ENCODE results near the gene SH2D4B.
"Not testable (repeated sequence)": the region's sequence is repeated elsewhere in the genome, so short reads cannot be mapped to it uniquely, and the experiment has no call there.

The SH2D4B gene

DNA sequence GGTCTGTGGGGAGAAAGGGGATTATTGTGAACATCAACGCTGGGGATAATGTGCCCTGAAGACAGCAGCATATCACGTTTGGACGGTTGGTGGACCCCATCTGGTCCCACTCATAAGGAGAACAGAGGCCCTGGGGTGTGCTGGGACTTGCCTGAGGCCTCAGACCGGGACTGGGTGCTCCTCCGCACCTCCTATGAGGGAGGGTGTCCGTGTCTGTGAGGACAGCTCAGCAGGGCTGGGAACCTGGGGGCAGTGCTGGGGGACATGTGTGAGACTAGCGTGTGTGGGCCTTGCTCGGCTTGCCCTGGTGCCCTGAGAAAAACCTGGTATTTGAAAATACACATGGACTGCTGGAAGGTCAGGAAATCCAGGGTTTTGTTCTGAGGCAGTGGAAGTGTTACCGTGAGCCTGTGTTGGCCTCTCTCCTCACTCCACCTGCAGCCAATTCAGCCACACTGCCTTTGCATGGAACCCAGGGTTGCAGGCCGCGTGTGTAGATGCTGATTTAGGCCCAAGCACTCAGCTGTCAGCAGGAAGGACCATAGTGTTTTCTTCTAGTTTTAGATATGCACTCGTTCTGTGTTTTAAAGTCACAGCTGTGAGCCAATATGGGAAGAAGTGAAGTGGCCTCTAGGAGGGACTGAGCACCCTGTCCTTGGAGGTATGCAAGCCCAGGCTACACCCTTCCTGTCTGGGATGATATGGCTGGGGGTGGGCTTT is 13.4 kb upstream of the SH2D4B start:
- no peak for DNase-seq (ENCODE audit: low read depth)

- DNase-seq (ENCODE audit: low read depth) = no peak
These were observed 11.5 kb upstream of the SH2D4B start for GRCh38 chr10:80526218-80526617.

- DNase-seq (ENCODE audit: low read depth) = no peak
These were observed 11.0 kb upstream of the SH2D4B start for GRCh38 chr10:80526742-80527141.

- no peak for DNase-seq (ENCODE audit: low read depth)
These were observed 9.5 kb upstream of the SH2D4B start for GRCh38 chr10:80528185-80528700.

DNA sequence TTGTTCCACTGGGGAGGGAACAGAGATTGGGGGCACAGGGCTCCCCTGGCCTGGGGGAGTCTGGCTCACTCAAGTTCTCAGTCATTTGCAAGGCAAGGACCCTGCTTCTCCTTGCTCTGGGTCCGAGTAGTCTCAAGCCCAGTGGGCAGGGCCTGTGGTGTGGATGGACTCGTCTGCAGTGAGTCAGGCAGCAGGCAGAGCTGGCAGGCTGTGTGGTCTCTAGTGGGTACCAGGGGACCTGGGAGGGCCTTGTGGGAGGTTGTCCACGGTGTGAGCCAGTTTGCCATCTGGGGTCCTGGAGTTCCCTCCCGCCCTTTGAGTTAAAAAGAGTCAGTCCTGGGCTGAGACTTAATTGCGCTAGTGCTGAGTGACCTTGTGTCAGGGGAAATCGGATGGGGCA is 8.8 kb upstream of the SH2D4B start:
- no peak for DNase-seq (ENCODE audit: low read depth)

- no peak for DNase-seq (ENCODE audit: low read depth)
These were observed 8.1 kb upstream of the SH2D4B start for GRCh38 chr10:80529604-80530003.

DNA sequence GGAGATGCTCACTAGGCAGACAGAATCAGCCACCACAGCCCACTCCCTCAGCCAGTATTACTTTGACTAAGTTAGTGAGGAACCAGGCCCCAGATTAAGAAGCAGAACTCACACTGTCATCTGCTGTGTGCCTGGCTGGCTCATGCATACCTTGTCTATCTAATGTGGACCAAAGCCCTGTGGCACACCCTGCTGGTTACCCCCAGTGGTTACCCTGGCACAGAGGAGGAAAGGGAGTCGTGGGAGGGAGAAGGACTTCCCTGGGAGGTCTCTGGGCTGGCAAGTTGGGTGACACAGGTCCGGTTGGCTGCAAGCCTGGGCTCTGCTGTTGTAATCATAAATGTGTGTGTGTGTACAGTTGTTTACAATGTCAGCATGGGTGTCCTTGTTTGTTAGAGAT is 7.5 kb upstream of the SH2D4B start:
- no peak for DNase-seq (ENCODE audit: low read depth)

GRCh38 chr10:80530816-80531215 is 6.9 kb upstream of the SH2D4B start:
- DNase-seq (ENCODE audit: low read depth) = no peak

- no peak for DNase-seq (ENCODE audit: low read depth)
These were observed 5.1 kb upstream of the SH2D4B start for GRCh38 chr10:80532571-80532970.

DNA sequence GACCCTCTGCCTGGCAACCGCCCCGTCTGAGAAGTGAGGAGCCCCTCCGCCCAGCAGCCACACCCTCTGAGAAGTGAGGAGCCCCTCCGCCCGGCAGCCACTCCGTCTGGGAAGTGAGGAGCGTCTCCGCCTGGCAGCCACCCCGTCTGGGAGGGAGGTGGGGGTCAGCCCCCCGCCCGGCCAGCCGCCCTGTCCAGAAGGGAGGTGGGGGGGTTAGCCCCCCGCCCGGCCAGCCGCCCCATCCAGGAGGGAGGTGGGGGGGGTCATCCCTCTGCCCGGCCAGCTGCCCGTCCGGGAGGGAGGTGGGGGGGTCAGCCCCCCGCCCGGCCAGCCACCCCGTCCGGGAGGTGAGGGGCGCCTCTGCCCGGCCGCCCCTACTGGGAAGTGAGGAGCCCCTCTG is 3.6 kb upstream of the SH2D4B start:
- DNase-seq (ENCODE audit: low read depth) = not testable (repeated sequence)

- DNase-seq (ENCODE audit: low read depth) = not testable (repeated sequence)
These were observed 3.1 kb upstream of the SH2D4B start for GRCh38 chr10:80534646-80535045.

GRCh38 chr10:80535671-80536360 is 1.9 kb upstream of the SH2D4B start:
- peak; percentile 24 for DNase-seq (ENCODE audit: low read depth)

GRCh38 chr10:80536361-80536835 is 1.3 kb upstream of the SH2D4B start:
- DNase-seq (ENCODE audit: low read depth) = no peak

DNA sequence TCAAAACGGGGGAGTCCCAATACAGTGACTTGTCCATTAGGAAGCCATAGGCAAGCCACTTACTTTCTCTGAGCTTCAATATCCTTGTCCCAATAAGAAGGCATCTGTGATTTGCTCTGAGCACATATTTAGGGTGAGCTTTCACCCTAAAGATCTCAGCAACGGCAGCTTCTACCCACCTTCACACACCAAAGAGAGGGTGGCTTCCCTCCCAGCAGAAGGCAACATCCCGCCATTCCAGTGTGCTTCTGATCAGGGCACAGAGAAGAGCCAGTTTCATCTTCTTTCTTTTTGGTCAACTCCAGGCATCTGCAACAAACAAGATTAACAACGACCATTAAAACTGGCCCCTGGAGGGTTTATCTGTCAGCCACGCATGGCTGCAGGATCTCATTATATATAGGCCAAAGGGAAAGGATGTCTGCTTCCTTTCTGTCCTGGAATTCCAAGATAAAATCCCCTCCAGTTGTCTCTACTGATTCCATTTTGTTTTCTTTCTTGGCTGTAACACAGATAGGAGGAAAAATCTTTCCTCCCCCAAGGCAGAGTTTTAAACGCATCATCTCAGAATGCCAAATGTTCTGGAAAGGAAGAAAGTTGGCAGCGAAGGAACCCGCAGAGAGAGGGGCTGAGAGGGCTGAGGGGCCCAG is 491 bp upstream of the SH2D4B start:
- DNase-seq (ENCODE audit: low read depth) = no peak

DNA sequence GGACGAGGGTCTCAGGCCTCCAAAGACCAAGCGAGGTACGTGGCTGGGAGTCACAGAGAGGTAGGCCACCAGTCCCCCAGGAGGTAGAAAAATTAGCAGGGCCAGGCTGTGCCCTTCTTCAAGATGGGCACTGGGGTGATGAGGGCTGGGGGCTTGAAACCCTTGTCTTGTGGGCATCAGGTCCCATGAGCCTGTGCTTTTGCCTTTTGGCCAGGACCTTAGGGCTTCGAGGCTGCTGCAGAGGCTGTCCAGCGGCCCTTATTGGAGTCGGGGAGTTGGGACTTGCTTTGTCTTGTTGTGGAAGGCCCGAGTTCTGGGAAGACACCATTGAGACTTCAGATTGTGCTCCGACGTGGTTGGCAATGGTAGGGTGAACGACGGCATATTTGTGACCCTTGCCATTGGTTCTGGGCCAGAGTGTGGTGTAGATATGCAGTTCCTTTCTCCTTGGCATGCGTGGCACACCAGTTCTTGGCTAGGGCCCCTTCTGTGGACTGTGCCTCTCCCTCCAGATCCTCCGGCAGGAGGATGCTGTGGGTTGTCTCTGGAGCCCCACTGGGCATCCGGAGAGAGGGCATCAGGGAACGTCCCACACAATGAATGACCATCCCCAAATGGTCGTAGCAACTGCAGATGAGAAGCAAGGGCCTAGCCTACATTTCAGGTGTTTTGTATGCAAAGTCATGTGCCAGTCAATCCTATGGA is 931 bp downstream of the SH2D4B start:
- DNase-seq (ENCODE audit: low read depth) = no peak

DNA sequence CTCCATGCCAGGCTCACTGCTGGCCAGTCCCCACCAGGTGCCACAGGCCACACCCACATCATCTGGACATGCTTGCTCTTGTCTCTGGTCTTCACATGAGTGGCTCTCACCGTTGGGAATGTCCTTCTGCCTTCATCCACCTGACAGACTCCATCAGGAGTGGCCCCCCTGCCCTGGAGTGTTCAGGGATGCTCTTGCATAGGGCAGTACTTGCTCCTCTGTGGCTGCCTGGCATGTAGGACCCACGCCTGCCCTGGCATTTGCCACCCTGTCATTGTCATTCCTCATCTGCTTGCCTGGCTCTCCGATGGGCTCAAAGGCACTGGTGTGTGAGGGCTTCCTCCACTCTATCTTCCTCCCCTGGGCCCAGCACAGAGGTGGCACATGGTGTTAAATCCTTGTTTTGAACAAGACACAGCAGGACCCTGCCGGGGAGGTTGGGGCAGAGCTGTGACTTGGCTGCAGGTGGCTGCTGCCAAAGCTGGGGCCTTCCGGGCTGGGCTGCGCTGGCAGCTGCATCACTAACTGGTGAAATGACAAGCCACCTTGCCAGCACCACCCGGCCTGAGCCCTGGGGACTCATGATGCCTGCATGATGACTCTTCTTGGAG is 1.8 kb downstream of the SH2D4B start:
- DNase-seq (ENCODE audit: low read depth) = no peak

DNA sequence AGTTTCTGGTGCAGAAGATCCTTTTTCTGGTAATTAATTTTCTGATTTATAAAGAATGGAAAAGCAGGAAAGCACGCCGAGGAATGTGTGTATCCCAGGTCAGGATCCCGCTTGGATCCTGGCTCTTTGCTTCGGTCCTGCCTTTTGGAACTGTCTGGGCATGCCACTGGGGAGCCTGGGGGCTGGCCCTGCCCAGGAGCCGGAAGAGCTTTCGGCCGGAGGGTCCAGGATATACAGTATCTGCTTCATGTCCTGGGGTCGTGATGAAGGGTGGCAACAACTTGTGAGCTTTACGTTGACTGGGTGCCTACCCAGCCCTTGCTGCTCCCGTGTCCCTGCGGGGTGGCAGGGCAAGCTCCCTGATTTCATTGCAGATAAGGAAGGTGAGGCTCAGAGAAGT is 2.4 kb downstream of the SH2D4B start:
- no peak for DNase-seq (ENCODE audit: low read depth)

DNA sequence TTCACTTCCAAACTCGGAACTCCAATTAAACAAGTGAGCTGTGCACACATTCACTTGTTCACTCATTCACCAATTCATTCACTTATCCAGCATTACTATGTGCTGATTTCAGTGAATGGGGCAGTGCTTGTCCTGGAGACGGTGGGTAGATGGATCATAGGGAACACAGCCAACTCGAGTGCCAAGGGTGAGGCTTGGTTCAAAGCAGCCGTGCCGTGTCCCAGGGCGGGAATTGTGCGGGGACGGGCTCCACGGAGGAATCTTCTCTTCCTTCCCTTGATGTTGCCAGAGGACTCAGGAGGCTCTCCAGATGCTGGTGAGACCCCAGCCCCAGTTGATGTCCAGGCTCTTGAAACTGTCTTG is 2.9 kb downstream of the SH2D4B start:
- DNase-seq (ENCODE audit: low read depth) = no peak

DNA sequence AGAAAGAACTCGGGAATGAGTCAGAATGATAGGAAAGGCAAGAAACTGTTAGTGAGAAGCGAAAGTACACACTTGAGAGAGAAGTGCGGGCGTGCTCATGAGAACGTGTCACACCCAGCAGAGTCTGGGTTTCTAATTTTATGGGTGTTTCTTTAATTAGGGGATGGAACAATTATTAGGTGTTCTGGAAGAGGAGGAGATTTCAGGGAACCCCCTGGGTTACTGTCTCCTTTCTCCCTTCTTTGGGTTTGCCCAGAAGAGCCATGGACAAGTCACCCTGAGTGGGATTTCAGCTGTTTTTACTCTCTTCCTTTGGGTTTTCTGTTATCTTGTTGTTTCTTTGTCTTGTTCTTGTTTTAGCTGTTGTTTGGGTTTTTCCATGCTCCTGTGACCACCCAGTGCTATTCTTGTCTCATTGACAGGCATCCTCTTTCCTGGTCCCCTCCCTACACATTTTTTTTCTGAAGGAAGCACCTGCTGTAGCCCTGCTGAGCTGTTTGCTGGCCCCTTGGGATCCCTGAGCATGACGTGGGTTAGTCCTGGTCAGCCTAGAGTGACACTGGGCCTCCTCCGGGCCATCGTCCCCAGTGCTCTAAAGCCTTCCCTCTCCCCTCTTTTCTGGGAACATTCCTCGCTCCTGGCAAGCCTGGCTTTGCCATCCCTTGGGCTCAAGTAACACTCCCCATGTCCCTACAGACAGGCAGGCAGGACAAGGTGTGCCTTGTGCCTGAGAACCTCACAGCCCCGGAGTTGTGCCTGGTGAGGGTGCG is 3.5 kb downstream of the SH2D4B start:
- no peak for DNase-seq (ENCODE audit: low read depth)

DNA sequence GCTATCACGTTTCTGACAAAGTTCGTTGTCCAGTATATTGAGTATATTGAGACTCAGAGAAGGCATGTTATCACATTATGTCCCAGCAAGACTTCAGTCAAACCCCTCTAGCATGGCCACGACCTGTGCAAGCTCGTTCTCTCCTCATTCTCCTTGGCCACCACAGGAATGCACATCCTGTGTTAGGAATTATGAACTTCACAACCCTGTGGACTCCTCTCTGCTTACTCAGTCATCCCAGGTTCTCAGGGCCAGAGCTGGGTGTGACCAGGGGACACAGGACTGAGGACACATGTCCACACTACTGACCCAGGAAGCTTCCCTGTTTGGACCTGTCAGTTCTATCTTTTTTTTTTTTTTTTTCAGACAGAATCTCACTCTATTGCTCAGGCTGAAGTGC is 4.4 kb downstream of the SH2D4B start:
- no peak for DNase-seq (ENCODE audit: low read depth)

DNA sequence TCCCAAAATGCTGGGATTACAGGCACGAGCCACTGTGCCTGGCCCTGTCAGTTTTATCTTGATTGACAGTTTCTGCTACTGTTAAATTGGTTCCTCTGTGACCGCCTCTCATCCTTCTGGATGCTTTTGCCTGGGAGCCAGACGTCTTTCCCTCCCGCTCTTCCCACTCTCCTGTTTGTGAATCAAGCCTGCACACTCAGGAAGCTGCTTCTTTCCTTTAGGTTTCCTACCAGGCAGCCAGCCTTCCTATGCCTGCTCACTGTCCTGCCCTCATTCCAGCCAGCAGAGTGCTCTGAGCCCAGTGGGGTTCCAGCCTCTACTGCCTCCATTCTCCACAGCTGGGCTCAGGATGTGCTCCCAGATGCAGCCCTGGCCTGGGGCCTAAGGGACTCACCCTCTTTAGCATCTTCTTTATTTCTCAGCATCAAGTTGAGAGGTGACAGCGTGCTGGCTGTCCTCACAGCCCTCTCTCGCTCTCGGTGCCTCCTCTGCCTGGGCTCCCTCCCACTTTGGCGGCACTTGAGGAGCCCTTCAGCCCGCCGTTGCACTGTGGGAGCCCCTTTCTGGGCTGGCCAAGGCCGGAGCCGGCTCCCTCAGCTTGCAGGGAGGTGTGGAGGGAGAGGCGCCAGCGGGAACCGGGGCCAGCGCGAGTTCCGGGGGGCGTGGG is 5.1 kb downstream of the SH2D4B start:
- DNase-seq (ENCODE audit: low read depth) = no peak
